HG03354 (cell line): Measurements from ENCODE around the gene TRIM28.

Source experiments
- ATAC-seq: cut with Tn5 transposase; IDR thresholded peaks from one replicate; pipeline ENCODE4 v1.9.1; 2021; ENCODE audit warnings: mild to moderate bottlenecking; ENCODE audit not compliant: unreplicated experiment, poor library complexity, severe bottlenecking

The TRIM28 gene

DNA sequence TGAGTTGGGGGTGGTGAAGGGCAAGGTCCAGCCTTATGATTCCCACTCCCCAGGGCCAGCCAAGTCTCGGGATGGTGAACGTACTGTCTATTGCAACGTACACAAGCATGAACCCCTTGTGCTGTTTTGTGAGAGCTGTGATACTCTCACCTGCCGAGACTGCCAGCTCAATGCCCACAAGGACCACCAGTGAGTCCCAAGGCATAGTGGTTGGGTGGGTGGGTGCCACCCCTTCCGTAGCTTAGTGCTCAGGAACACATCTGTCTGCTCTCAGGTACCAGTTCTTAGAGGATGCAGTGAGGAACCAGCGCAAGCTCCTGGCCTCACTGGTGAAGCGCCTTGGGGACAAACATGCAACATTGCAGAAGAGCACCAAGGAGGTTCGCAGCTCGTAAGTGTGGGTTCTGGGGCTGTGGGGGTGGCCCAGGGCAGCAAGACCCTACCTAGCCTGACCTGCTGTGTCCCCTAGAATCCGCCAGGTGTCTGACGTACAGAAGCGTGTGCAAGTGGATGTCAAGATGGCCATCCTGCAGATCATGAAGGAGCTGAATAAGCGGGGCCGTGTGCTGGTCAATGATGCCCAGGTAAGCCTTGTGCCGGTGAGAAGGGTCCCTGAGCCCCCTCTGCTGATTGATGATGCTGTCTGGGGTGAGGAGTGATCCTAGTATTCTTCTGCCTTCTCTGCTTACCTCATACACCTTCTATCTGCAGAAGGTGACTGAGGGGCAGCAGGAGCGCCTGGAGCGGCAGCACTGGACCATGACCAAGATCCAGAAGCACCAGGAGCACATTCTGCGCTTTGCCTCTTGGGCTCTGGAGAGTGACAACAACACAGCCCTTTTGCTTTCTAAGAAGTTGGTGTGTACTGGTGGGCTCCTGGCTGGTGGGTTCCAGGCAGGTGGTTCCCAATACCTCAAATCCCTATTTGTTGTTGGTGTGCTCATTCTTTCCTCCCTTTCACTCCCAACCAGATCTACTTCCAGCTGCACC is 3.8 kb downstream of the TRIM28 start:
- no peak for ATAC-seq

DNA sequence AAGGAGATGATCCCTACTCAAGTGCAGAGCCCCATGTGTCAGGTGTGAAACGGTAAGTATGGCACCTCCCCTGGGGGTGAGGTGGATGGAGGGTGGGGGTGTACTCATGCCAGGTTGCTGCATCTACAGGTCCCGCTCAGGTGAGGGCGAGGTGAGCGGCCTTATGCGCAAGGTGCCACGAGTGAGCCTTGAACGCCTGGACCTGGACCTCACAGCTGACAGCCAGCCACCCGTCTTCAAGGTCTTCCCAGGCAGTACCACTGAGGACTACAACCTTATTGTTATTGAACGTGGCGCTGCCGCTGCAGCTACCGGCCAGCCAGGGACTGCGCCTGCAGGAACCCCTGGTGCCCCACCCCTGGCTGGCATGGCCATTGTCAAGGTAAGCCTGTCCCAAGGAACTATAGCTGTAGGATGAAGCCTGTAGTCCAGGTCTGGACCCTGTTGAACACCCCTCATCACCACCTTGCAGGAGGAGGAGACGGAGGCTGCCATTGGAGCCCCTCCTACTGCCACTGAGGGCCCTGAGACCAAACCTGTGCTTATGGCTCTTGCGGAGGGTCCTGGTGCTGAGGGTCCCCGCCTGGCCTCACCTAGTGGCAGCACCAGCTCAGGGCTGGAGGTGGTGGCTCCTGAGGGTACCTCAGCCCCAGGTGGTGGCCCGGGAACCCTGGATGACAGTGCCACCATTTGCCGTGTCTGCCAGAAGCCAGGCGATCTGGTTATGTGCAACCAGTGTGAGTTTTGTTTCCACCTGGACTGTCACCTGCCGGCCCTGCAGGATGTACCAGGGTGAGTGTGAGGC is 5.2 kb downstream of the TRIM28 start:
- ATAC-seq = no peak

DNA sequence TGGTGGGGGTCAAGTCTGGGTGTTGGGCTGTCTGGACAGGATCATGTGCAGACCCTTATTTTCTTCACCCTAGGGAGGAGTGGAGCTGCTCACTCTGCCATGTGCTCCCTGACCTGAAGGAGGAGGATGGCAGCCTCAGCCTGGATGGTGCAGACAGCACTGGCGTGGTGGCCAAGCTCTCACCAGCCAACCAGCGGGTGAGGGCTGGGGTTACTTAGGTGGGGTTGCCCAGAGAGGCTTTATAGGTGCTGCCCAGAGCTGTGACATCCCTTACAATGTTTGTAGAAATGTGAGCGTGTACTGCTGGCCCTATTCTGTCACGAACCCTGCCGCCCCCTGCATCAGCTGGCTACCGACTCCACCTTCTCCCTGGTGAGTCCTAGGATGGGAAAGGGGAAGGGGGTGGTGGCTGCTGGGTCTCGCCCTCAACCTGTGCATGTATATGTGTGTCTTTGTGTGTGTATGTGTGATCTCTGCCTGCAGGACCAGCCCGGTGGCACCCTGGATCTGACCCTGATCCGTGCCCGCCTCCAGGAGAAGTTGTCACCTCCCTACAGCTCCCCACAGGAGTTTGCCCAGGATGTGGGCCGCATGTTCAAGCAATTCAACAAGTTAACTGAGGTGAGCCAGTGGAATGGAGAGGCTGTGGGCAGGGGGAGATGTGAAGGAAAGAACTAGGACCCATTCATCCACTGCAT is 5.9 kb downstream of the TRIM28 start:
- ATAC-seq = no peak

DNA sequence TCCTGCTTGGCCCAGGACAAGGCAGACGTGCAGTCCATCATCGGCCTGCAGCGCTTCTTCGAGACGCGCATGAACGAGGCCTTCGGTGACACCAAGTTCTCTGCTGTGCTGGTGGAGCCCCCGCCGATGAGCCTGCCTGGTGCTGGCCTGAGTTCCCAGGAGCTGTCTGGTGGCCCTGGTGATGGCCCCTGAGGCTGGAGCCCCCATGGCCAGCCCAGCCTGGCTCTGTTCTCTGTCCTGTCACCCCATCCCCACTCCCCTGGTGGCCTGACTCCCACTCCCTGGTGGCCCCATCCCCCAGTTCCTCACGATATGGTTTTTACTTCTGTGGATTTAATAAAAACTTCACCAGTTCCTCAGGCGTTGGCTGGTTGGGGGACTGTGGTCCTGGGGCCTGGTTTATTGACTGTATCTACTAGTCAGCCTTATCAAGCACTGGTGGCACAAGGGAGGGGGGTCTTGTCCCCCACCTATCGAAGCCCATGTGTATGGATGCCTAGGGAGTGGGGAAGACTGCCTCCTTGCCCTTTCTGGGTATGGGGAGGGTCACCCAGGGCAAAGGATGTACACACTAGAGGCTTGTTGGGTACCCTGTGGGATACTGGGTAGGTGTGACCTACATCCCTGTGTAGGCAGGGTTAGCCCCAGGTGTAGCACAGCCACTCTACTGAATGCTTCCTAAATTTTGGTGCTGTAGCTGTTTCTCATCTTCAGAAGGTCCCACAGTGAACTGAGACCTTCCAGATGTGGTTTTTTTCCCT is 6.7 kb downstream of the TRIM28 start:
- ATAC-seq = no peak

DNA sequence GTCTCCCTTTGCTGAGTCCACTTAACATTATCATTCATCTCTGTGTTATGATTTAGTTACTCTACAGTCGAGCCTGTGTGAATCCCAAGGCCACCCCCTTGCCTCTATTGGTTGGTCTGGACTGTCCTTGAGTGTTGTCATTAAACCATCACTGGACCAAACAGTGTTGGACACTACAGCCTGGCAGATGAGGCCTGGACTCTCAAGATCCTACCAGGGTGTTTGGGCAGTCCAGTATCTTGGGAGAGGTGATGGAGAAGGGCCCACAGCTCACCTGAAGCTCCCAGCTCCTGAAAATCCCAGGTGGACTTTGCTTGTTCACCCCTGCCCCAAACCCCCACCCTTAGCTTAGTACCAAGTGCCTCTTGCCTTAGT is 7.2 kb downstream of the TRIM28 start:
- ATAC-seq = no peak

DNA sequence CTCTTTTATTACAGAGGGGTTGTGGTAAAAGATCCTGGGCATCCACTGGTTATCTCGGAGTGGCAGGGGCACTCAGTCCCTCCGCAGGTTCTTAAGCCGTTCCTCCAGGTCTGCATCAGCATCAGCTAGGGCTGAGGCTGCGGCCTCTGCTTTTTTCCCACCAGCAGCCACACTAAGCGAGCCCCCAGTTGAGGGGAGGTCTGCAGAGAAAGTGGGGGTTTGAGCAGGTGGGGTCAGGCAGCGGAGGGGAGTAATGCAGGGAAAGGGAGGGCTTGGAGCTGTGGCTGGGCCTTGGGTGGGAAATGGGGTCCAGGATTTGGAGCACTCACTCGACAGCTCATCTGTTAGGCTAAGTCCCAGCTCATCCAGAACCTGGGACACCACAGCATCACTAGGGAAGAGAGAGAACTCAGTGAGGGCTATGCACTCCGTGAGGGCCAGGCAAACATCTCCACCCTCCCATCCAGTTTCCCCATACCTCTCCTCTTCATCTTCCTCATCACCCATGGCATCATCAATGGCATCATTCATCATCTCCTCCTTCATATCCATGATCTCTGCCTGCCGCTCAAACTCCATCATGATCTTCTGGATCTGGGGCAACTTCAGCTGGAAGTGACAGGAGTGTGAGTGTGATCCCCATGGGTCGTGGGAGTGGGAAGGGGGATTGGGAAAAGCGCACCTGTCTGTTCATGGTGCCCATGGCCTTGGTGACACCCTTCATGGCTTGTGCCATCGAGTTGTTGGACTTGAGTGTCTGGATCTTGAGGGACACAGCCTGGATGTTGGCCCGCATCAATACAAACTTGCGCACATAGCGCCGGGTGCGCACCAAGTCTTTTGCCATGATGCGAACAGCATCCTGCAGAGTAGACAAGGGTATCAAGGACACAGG is 8.0 kb downstream of the TRIM28 start:
- no peak for ATAC-seq

DNA sequence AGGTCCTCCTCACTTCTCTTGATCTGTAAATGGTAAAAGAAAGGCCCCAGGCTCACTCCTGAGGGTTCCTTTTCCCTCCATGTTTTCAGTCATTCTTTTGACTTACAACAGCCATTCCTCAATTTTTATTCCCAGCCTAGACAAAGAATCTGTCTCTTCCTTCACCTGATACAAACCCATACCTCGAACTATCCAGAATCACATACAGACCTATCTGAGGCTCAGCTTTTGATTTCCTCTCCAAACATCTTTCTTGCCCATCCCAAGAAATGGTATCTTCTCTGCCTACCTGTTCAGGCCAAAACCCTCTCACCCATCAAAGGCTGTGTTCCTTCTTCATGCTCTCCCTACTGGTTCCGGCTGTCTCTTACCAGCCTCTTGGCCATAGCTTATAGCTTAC is 8.8 kb downstream of the TRIM28 start:
- ATAC-seq = no peak

DNA sequence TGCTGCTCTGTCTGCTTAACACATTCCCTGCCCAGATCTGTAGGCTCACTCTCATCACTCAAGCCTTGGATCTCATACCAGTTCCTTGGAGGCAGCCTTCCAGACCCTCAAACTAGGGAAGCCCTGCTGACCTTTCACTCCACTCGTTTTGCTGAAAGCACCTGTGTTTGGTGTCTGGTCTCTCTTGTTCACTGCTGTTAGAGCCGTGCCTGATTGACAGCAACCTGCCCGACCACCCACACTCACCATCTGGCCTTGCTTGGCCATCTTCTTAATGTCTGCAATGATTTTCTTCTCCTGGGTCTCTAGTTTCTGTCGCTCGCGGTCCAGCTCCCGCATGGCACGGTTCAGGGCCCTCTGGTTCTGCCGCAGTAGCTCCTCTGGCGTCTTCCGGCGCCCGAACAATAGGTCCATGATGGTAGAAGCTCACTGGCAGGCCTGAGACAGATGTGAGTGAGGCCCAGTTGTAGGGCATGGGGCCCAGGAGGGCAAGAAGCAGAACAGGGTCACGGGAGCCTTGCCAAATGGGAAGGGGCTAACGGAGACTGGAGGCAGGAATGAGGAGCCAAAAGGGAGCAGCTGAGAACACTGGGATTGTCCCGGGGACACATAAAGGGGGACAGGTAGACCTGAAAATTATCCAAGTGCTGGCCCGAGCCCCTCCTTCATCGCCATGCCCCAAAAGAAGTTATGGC is 10.1 kb downstream of the TRIM28 start:
- ATAC-seq = no peak

DNA sequence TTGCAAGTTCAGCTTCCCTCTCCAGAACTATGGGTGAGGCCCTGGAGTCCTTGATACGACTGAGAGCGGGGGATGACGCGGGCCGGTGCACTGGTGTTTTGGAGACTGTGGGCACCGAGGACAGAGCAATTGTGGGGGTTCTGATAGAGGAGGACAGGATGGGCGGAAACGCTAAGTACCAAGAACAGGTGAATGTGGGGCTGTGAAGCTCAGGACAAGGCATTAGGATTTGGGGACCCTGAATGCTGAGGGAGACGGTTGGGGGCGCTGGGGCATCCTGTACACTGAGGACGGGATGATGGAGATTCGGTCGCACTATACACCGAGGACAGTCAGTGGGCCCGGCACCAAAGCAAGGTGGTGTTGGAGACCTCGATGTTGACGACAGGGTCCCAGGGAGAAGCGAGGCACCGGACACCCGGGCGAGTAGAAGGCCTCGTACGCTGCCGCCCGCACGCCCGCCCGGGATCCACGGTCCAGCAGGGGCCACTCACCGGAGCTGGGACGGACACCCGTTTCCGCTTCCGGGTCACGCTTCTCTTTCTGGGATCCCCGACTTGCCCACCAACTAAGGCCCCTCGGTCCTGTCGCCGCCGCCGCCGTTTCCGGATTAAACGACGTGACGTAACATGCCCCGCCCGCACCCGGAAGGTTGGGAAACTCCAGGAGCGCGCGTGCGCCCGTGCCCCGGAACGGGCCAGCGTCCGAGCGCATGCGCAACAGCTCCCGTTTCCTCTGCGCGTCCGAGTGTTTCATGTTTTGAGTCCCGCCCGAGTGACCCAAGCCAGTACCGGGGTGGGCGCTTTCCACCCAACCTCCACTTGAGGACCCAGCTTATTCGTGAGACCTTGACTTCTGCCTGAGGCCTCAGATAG is 10.9 kb downstream of the TRIM28 start, which contains the start of gene CHMP2A:
Gene CHMP2A (minus strand): TSS at position 612 of the 875 bp plus-strand sequence. CDS start 893 bp downstream, outside the sequence.
- ATAC-seq = peak; percentile 40

DNA sequence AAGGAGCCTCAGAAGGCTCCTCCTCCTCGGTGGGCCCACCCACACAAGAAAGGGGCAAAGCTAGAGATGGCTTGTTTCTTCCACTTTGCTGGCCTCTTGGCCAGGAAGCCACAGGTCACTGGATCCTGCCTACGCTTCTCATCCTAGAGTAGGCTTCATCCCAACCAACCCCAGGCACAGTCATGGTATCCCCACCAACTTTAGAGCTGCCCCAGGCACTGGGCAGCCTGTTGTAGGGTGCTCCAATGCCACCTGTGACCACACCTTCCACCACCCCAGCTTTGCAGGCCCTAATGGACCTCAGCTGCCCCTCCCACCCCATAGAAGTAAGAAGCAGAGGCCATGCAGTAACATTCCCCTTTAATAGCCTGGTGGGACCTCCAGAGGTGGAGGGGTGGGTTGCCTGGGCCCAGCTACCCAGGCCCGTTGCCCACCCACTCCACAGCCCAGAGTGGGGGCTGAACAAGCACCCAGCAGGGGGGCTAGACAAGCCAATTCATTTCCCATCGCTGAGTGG is 11.6 kb downstream of the TRIM28 start:
- no peak for ATAC-seq

DNA sequence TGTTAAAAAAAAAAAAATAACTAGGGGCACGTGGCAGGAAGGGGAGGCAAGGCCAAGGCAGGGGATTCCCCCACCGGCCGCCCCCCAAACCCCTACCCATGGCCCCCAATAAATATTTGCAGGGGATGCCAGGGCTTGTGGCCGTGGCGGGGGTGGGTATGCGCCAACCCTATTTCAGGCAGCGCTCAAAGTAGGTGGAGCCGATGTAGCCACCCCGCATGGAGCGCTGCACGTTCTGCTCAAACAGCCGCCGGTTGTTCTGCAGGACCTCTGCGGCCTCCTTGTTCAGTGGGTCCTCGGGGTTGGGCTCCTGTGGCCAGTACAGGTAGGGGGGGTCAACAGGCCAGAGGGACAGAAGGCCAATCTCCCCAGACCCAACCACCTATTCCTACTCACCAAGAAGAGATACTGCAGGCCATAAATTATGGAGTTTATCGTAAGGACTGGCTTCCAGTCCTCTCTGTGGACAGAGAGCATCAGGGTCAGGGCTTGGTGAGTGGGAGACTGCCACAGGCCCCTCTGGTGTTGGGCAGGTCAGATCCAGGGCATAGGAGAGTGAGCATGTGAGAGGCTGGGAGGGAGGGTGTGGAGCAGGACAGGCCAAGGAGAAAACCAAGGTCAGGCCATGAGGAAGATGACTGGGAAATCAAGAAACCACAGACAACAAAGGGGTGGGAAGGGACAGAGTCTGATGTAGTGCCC is 12.2 kb downstream of the TRIM28 start:
- ATAC-seq = no peak

DNA sequence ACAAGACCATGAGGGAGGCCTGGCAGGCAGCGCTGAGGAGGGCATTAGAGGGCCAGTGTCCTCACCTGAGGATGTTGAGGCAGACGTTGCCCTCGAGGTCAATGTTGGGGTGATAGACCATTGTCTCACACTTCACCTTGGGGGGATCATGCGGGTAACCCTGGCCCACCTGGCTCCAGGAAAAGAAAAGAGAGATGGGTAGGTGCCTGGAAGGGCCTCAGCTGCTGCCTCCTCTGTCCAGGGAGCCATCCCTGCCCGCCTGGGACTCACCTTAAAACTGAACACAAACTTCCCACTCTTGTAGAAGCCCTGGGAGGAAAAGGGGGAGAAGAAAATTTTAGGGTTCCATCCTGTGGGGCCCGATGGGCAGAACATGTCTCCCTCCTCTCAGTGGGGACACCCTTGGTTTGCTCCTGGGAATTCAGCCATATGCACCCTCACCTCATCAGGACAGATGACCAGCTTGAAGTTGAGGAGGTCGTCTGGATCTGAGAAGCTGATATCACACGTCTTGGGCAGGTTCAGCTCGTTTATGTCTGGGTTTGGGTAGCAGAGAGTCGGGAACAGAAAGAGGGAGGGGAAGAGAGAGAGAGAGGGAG is 12.9 kb downstream of the TRIM28 start:
- ATAC-seq = no peak

DNA sequence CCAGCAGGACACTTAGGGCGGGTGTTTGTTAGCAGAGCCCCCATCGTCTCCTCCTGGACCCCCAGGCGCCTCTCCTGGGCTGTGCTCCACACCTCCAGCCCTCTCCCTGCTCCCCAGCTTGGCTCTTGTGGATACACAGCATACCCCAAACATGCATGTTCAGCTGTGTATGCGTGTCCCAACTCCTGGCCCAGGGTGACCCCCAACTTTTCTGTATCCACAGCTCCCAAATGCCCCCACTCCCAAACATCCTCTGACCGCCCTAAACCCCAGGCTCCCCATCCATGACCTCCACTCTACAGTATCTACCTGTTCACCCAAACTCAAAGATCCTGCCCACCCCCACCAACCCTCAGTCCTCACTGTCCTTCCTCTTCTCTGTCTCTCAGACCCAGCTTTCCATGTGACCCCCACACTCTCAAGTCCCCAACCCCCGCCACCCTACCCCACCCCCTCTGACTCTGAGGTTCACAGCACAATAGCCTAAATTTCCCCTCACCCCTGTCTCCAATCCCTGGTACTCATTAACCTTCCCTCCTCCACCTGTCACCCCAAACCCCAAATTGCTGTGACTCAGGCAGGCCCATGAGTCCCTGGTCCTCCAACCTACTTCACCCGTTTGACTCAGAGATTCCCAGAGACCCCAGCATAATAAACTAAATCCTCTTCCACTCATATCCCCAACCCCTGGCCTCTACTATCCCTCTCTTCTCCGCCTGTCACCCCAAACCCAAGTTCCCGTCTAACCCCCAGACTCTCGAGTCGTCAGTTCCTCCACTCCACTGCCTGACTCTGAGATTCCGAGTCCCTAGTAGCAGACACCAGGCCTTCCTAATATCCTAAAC is 13.6 kb downstream of the TRIM28 start:
- no peak for ATAC-seq

DNA sequence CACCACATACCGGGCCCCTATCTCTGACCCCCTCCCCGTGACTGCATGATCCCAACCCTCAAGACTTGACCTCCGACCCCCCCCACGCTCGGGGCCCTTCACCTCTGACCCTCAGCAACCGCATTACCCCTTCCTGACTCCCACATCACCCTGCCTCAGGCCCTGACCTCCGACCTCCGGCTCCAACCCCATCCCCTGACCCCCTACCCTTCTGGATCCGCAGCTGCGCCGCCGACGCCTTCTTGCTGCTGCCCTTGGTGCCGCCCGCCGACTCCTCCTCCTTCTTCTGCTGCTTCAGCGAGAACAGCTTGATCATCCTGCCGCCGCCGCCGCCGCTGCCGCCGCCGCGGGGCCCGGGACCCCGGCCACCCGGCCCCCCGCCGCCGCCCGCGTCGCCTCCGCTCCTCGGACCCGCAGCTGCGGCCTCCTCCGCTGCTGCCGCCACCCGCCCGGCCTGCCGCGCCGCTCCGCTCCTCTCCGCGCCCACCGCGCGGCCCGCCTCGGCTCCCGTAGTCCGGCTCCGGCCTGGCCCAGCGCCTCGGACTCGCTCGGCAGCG is 14.3 kb downstream of the TRIM28 start, which contains the start of gene UBE2M:
Gene UBE2M (minus strand): TSS at position 546 of the 557 bp plus-strand sequence. CDS start 230 bp downstream, at position 316.
- ATAC-seq = peak; percentile 6
